Measurements from ENCODE around the gene PRKAG2. TPM values are rescaled to one million over a fixed set of nuclear protein-coding genes. Genes with fewer than 3 reads are reported as not detected.

PRKAG2 gene
- polyA plus RNA-seq, 3 donors = 29.2 to 59.8 (median 30.9) TPM

GRCh38 chr7:151836191-151836926 is 40.6 kb downstream of the PRKAG2 start:
- no peak overlapping the region for H3K4me3 ChIP-seq (replicated peaks in 1 of 3; ENCODE audit: low read depth in 2 of 3, low read length in 3 of 3)
- peaks cover 76% of the 10 kb centered on the region for H3K79me2 ChIP-seq (ENCODE audit: insufficient read depth, low read length)
- peaks cover 0 to 2% (median 0%) of the 10 kb centered on the region in 7 donors for H3K9me3 Mint-ChIP-seq
- peaks cover 33 to 45% of the 10 kb centered on the region in 2 donors for H3K36me3 Mint-ChIP-seq
- no peaks in the 10 kb centered on the region for H3K27me3 ChIP-seq (ENCODE audit: control insufficient read depth in 2 of 2, insufficient read depth in 2 of 2, low read length in 2 of 2)
- H3K27me3 Mint-ChIP-seq (ENCODE audit: low read depth in 3 of 3) = peaks cover 0 to 8% (median 0%) of the 10 kb centered on the region in 3 donors
- H3K4me1 Mint-ChIP-seq = peaks cover 46% of the 10 kb centered on the region
- no peak for DNase-seq
- H4K20me1 ChIP-seq (ENCODE audit: insufficient read depth, low read length) = peaks cover 90% of the 10 kb centered on the region
- no peak overlapping the region for H3K4me3 Mint-ChIP-seq
- WGBS (ENCODE audit: insufficient coverage) = 97% methylated on average over 13 of the region's 16 CpGs
- no peak overlapping the region for H3K9ac ChIP-seq (ENCODE audit: insufficient read depth, low read length, poor library complexity, severe bottlenecking)
- H3K4me1 ChIP-seq (ENCODE audit: control insufficient read depth in 1 of 2, insufficient read depth in 2 of 2, low read length in 2 of 2) = peaks cover 46 to 47% of the 10 kb centered on the region in 2 donors
- H2AFZ ChIP-seq (ENCODE audit: insufficient read depth, low read depth, low read length, poor library complexity, severe bottlenecking) = no peak overlapping the region
- peak overlapping the region in 5 of 7 donors; percentile 73 to 97 (median 81) for H3K27ac Mint-ChIP-seq
- TF ChIP-seq CTCF (IDR thresholded peaks at IDR 0.05) = no peak
- peak overlapping the region in 1 of 2 donors; percentile 88 for H3K27ac ChIP-seq (ENCODE audit: low read depth in 1 of 2, low read length in 2 of 2)
- peaks cover 15 to 41% of the 10 kb centered on the region in 2 donors for H3K36me3 ChIP-seq (replicated peaks in 1 of 2; ENCODE audit: control insufficient read depth in 1 of 2, insufficient read depth in 2 of 2, low read length in 2 of 2)
- H3K9me3 ChIP-seq (replicated peaks in 1 of 2; ENCODE audit: control insufficient read depth in 1 of 2, insufficient read depth in 1 of 2, low read length in 2 of 2) = no peaks in the 10 kb centered on the region
- no peak overlapping the region for H3K4me2 ChIP-seq (replicated peaks; ENCODE audit: extremely low read depth, low read length, poor library complexity, severe bottlenecking)
- intact Hi-C loops (cut with micrococcal nuclease) = loop anchor here in 1 of 2 donors (5.0 kb wide), 1 partner anchor 41 kb away; the partner anchor contains the start of gene PRKAG2

GRCh38 chr7:151835636-151836035 is 41.3 kb downstream of the PRKAG2 start:
- H3K79me2 ChIP-seq (ENCODE audit: insufficient read depth, low read length) = peaks cover 70% of the 10 kb centered on the region
- H3K27ac Mint-ChIP-seq = peak overlapping the region in 1 of 7 donors; percentile 19
- H3K27me3 ChIP-seq (ENCODE audit: control insufficient read depth in 2 of 2, insufficient read depth in 2 of 2, low read length in 2 of 2) = no peaks in the 10 kb centered on the region
- TF ChIP-seq CTCF (IDR thresholded peaks at IDR 0.05) = no peak
- intact Hi-C loops (cut with micrococcal nuclease) = loop anchor here in 1 of 2 donors (5.0 kb wide), 1 partner anchor 42 kb away; the partner anchor contains the start of gene PRKAG2
- H3K27ac ChIP-seq (ENCODE audit: low read depth in 1 of 2, low read length in 2 of 2) = no peak overlapping the region
- H4K20me1 ChIP-seq (ENCODE audit: insufficient read depth, low read length) = peaks cover 94% of the 10 kb centered on the region
- DNase-seq = no peak
- no peaks in the 10 kb centered on the region for H3K9me3 ChIP-seq (replicated peaks in 1 of 2; ENCODE audit: control insufficient read depth in 1 of 2, insufficient read depth in 1 of 2, low read length in 2 of 2)
- H2AFZ ChIP-seq (ENCODE audit: insufficient read depth, low read depth, low read length, poor library complexity, severe bottlenecking) = no peak overlapping the region
- H3K4me1 Mint-ChIP-seq = peaks cover 45% of the 10 kb centered on the region
- no peak overlapping the region for H3K4me3 ChIP-seq (replicated peaks in 1 of 3; ENCODE audit: low read depth in 2 of 3, low read length in 3 of 3)
- H3K4me2 ChIP-seq (replicated peaks; ENCODE audit: extremely low read depth, low read length, poor library complexity, severe bottlenecking) = no peak overlapping the region
- no peak overlapping the region for H3K4me3 Mint-ChIP-seq
- peaks cover 15 to 43% of the 10 kb centered on the region in 2 donors for H3K36me3 ChIP-seq (replicated peaks in 1 of 2; ENCODE audit: control insufficient read depth in 1 of 2, insufficient read depth in 2 of 2, low read length in 2 of 2)
- H3K9me3 Mint-ChIP-seq = peaks cover 0 to 2% (median 0%) of the 10 kb centered on the region in 7 donors
- WGBS (ENCODE audit: insufficient coverage) = 97% methylated on average over 9 of the region's 9 CpGs
- H3K4me1 ChIP-seq (ENCODE audit: control insufficient read depth in 1 of 2, insufficient read depth in 2 of 2, low read length in 2 of 2) = peaks cover 41 to 49% of the 10 kb centered on the region in 2 donors
- H3K36me3 Mint-ChIP-seq = peaks cover 33 to 45% of the 10 kb centered on the region in 2 donors
- H3K9ac ChIP-seq (ENCODE audit: insufficient read depth, low read length, poor library complexity, severe bottlenecking) = no peak overlapping the region
- H3K27me3 Mint-ChIP-seq (ENCODE audit: low read depth in 3 of 3) = peaks cover 0 to 8% (median 0%) of the 10 kb centered on the region in 3 donors
